Neuronal stem cell (in vitro differentiated cells): ENCODE measurements around the gene RDM1.

ENCODE experiments used
- DNase-seq: peaks from one replicate; pipeline ENCODE4 v3.0.0-alpha.2; 2013; ENCODE audit warnings: low spot score
- H2AFZ ChIP-seq: one replicate; pipeline ENCODE4 v1.6.1; 2013; ENCODE audit warnings: mild to moderate bottlenecking, low read length, inconsistent platforms
- H2AK5ac ChIP-seq: 2 replicates; pipeline ENCODE4 v1.6.1; 2013; ENCODE audit warnings: low read depth, mild to moderate bottlenecking, inconsistent platforms, low read length, moderate library complexity, mixed read lengths
- H2BK120ac ChIP-seq: 2 replicates; pipeline ENCODE4 v1.6.1; 2013; ENCODE audit warnings: low read depth, mild to moderate bottlenecking, inconsistent platforms, low read length, moderate library complexity, mixed read lengths
- H2BK12ac ChIP-seq: one replicate; pipeline ENCODE4 v1.6.1; 2013; ENCODE audit warnings: low read length, inconsistent platforms
- H2BK15ac ChIP-seq: 2 replicates; pipeline ENCODE4 v1.6.1; 2013; ENCODE audit warnings: mild to moderate bottlenecking, low read length, inconsistent platforms, mixed read lengths
- H2BK5ac ChIP-seq: one replicate; pipeline ENCODE4 v1.6.1; 2013; ENCODE audit warnings: inconsistent platforms, mild to moderate bottlenecking, low read length, moderate library complexity
- H3K14ac ChIP-seq: one replicate; pipeline ENCODE4 v1.6.1; 2013; ENCODE audit warnings: low read length, inconsistent platforms
- H3K18ac ChIP-seq: 2 replicates; pipeline ENCODE4 v1.6.1; 2013; ENCODE audit warnings: low read length, inconsistent platforms
- H3K23ac ChIP-seq: 2 replicates; pipeline ENCODE4 v1.6.1; 2013; ENCODE audit warnings: low read depth, mild to moderate bottlenecking, mixed read lengths, low read length, inconsistent platforms; ENCODE audit not compliant: poor library complexity
- H3K27ac ChIP-seq: replicated peaks from 3 replicates; pipeline ENCODE4 v1.5.1; 2013; ENCODE audit warnings: low read length, inconsistent platforms
- H3K27me3 ChIP-seq, 3 experiments: 2 replicates each; pipeline ENCODE4 v1.6.1; 2013; ENCODE audit warnings: low read length in 3 of 3, mild to moderate bottlenecking in 2 of 3, inconsistent platforms in 1 of 3, low read depth in 1 of 3, mixed read lengths in 1 of 3, moderate library complexity in 1 of 3; ENCODE audit not compliant: control insufficient read depth in 3 of 3, insufficient read depth in 3 of 3
- H3K36me3 ChIP-seq, 2 donors: replicated peaks in 1 of 2; 2 replicates each; pipeline ENCODE4 v1.6.1; 2013; ENCODE audit warnings: low read length in 2 of 2; ENCODE audit not compliant: control insufficient read depth in 2 of 2, insufficient read depth in 2 of 2
- H3K4ac ChIP-seq: 2 replicates; pipeline ENCODE4 v1.6.1; 2013; ENCODE audit warnings: inconsistent platforms, mild to moderate bottlenecking, low read length, moderate library complexity
- H3K4me1 ChIP-seq, 2 donors: 1 replicate in 1 of 2; 2 replicates in 1 of 2; pipeline ENCODE4 v1.6.1; 2013; ENCODE audit warnings: low read length in 2 of 2, low read depth in 1 of 2; ENCODE audit not compliant: control insufficient read depth in 2 of 2, insufficient read depth in 1 of 2
- H3K4me2 ChIP-seq: one replicate; pipeline ENCODE4 v1.6.1; 2013; ENCODE audit warnings: mild to moderate bottlenecking, low read length, inconsistent platforms; ENCODE audit not compliant: insufficient read depth, poor library complexity, severe bottlenecking
- H3K4me3 ChIP-seq, 2 donors: 2 replicates each; pipeline ENCODE4 v1.5.1; 2013; ENCODE audit warnings: low read length in 2 of 2, mild to moderate bottlenecking in 2 of 2, inconsistent platforms in 1 of 2, moderate library complexity in 1 of 2
- H3K79me1 ChIP-seq: one replicate; pipeline ENCODE4 v1.6.1; 2013; ENCODE audit warnings: low read depth, mild to moderate bottlenecking, inconsistent platforms, low read length, moderate library complexity
- H3K9ac ChIP-seq: one replicate; pipeline ENCODE4 v1.6.1; 2013; ENCODE audit warnings: mild to moderate bottlenecking, low read depth, low read length, inconsistent platforms; ENCODE audit not compliant: poor library complexity
- H3K9me3 ChIP-seq, 2 donors: replicated peaks in 1 of 2; 2 replicates each; pipeline versions ENCODE3 to v1.6.1; 2013; ENCODE audit warnings: low read length in 2 of 2, mild to moderate bottlenecking in 2 of 2, inconsistent platforms in 1 of 2, low read depth in 1 of 2, mixed read lengths in 1 of 2, moderate library complexity in 1 of 2; ENCODE audit not compliant: control insufficient read depth in 2 of 2, insufficient read depth in 1 of 2
- H4K8ac ChIP-seq: one replicate; pipeline ENCODE4 v1.6.1; 2013; ENCODE audit warnings: low read depth, mild to moderate bottlenecking, inconsistent platforms, low read length, moderate library complexity
- H4K91ac ChIP-seq: one replicate; pipeline ENCODE4 v1.6.1; 2013; ENCODE audit warnings: low read length, low read depth, mild to moderate bottlenecking, inconsistent platforms; ENCODE audit not compliant: poor library complexity
- WGBS, 2 donors: extraction: QIAGEN DNeasy Blood & Tissue Kit; methylation state at CpG; one replicate each; pipeline ENCODE4 v1.1.7; 2013; ENCODE audit warnings: missing lambda C conversion rate in 2 of 2, mixed read lengths in 1 of 2; ENCODE audit not compliant: insufficient read length in 2 of 2, insufficient replicate concordance in 1 of 2; ENCODE audit errors: extremely low coverage in 2 of 2; 5-methylcytosine and 5-hydroxymethylcytosine counted together

The RDM1 gene

DNA sequence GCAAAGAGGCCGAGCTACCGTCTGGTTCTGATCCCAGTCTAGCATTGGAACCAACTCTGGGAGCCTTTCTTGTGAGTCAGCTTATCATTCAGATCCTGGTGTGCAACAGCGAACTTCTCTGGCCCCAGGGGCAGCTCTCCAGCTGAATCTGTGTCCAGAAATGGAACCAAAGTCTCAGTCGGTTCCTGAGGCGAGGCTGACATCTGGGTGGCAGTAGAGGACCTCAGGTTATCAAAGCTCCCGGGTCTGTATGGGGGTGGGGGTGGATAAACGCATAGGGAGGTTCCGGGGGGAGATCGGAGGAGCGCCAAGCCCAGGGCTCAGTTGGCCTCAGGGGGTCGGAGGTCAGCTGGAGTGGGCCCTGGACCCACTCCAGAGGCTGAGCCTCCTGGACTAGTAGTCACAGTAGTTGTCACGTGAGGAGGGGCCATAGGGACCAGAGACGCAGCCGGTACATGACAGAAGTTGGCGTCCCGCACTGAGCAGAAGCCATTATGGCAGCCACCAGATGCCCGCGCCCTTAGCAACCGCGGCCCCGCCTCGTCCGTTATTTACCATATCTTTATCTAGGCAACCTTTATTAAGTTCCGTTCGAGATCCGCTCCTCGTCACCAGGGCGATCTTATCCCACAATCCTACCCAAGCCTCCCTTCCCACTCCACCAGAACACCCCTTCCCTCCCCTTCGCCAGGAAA lies 12.9 kb downstream of the RDM1 start:
- no CpG with 5 or more reads among the region's 29 CpGs for WGBS, 2 donors
- no peak overlapping the region for H3K9ac ChIP-seq

DNA sequence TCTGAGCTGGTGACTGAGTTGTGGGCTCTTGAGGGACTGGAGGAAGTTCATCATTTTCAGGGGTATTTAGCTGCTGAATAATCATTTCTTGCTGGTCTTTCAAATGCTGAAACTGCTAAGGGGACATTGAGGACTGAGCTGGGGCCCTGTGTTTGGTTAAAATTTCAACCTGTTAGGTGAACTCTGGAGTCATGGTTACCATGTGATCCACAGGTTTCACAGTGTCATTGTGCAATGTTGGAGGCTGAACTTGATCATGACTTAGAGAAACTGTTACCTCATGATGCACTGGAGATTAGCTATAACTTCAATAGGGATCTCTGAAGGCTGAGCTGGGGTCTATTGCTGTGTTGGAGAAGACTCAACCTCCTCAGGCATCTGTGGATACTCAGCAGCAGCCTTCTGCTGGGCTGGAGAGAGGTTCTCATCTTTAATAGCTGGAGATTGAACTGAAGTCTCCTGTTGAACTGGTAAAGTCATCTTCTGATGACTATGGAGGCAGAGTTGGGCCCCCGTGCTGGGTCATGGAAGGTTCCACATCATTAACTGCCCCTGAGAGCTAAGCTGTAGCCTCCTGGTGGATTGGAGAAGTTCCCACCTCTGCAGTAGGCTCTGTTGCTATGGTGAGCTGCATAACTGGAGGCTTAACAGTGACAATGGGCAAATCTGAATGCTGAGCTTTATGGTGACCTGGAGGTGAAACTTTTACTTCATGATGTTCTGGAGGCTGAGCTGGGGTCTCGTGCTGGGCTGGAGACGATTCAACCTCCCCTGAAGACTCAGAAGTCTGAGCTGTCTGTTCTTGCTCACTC lies 15.2 kb downstream of the RDM1 start:
- no peak overlapping the region for H3K27ac ChIP-seq
- H2AK5ac ChIP-seq: no peak overlapping the region
- H3K4ac ChIP-seq: no peak overlapping the region
- H2BK120ac ChIP-seq: no peak overlapping the region
- no peak overlapping the region for H3K4me3 ChIP-seq
- H3K23ac ChIP-seq: no peak overlapping the region
- no peak overlapping the region for H2BK15ac ChIP-seq
- H3K4me2 ChIP-seq: no peak overlapping the region
- H2BK12ac ChIP-seq: no peak overlapping the region
- H3K14ac ChIP-seq: no peak overlapping the region
- no peak overlapping the region for H3K18ac ChIP-seq
- no peaks in the 10 kb centered on the region for H3K27me3 ChIP-seq
- no peak overlapping the region for H4K8ac ChIP-seq
- peaks cover 0 to 4% of the 10 kb centered on the region in 2 donors for H3K36me3 ChIP-seq
- H3K4me1 ChIP-seq: no peaks in the 10 kb centered on the region
- H2BK5ac ChIP-seq: no peak overlapping the region
- no peak for DNase-seq
- no peaks in the 10 kb centered on the region for H3K79me1 ChIP-seq
- WGBS, 2 donors: no CpG with 5 or more reads among the region's 3 CpGs
- H4K91ac ChIP-seq: no peak overlapping the region
- peaks cover 0 to 4% of the 10 kb centered on the region in 2 donors for H3K9me3 ChIP-seq
- no peak overlapping the region for H3K9ac ChIP-seq
- H2AFZ ChIP-seq: no peak overlapping the region

More for the DNA sequence above, 12.9 kb downstream of the RDM1 start:
- Histone ChIP-seq H3K14ac (no peak overlapping the region), H2AFZ (no peak overlapping the region), H2BK12ac (no peak overlapping the region), H3K79me1 (no peaks in the 10 kb centered on the region), H3K4ac (no peak overlapping the region), H3K4me2 (no peak overlapping the region), H2BK120ac (no peak overlapping the region), H3K4me3 (no peak overlapping the region), H2AK5ac (no peak overlapping the region), H3K36me3 (peaks cover 4 to 6% of the 10 kb centered on the region in 2 donors), H3K23ac (peak overlapping the region; percentile 13), H2BK15ac (no peak overlapping the region), H3K9me3 (peaks cover 0 to 4% of the 10 kb centered on the region in 2 donors), H2BK5ac (no peak overlapping the region), H3K18ac (no peak overlapping the region), H3K27me3 (no peaks in the 10 kb centered on the region), H4K91ac (no peak overlapping the region), H3K27ac (no peak overlapping the region), H4K8ac (no peak overlapping the region), H3K4me1 (no peaks in the 10 kb centered on the region)
- no peak for DNase-seq

DNA sequence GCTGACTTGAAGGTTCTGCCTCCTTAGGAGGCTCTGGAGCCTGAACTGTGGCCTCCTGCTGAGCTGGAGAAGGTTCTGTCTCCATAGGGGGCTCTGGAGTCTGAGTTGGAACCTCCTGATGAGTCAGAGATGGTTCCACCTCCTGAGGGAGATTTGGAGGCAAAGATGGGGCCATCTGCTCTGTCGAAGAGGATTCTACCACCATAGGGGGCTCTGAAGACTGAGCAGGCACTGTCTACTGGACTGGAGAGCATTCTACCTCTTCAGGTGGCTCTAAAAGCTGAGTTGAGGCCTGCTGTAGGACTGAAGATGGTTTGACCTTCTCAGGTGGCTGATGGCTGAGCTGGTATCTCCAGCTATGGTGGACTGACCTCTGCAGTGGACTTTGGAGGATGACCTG lies 16.2 kb downstream of the RDM1 start:
- Histone ChIP-seq H3K23ac (no peak overlapping the region), H2BK120ac (no peak overlapping the region), H3K27me3 (no peaks in the 10 kb centered on the region), H3K9ac (no peak overlapping the region), H4K91ac (no peak overlapping the region), H2BK5ac (no peak overlapping the region), H3K4ac (no peak overlapping the region), H2AFZ (no peak overlapping the region), H4K8ac (no peak overlapping the region), H3K4me2 (no peak overlapping the region), H3K4me3 (no peak overlapping the region), H3K79me1 (no peaks in the 10 kb centered on the region), H3K27ac (no peak overlapping the region), H3K18ac (no peak overlapping the region), H2BK12ac (no peak overlapping the region), H3K14ac (no peak overlapping the region), H2BK15ac (no peak overlapping the region), H3K4me1 (no peaks in the 10 kb centered on the region), H2AK5ac (no peak overlapping the region), H3K9me3 (peaks cover 0 to 7% of the 10 kb centered on the region in 2 donors), H3K36me3 (peaks cover 0 to 3% of the 10 kb centered on the region in 2 donors)
- no CpG with 5 or more reads among the region's 1 CpG for WGBS, 2 donors
- DNase-seq: no peak

DNA sequence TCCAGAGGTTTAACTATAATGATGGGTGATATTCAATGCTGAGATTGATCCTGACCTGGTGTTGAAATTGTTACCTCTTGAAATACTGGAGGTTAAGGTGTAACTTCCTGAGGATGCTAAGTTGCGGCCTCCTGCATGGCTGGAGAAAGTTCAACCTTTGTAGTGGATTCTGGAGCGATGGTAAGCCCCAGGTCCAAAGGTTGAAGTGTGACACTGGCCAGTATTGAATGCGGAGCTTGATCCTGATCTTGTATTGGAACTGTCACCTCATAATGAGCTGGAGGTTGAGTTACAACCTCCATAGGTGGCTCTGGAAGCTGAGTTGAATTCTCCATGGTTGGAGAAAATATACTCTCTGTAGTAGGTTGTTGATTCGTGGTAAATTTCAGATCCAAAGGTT lies 17.0 kb downstream of the RDM1 start:
- no peak overlapping the region for H4K8ac ChIP-seq
- no peak overlapping the region for H3K4ac ChIP-seq
- peaks cover 0 to 3% of the 10 kb centered on the region in 2 donors for H3K36me3 ChIP-seq
- no peak overlapping the region for H2AK5ac ChIP-seq
- no peak overlapping the region for H3K4me2 ChIP-seq
- H3K14ac ChIP-seq: no peak overlapping the region
- H2BK120ac ChIP-seq: no peak overlapping the region
- H3K27me3 ChIP-seq: no peaks in the 10 kb centered on the region
- no peak overlapping the region for H3K18ac ChIP-seq
- H3K4me1 ChIP-seq: no peaks in the 10 kb centered on the region
- no peak overlapping the region for H3K23ac ChIP-seq
- no peak overlapping the region for H2BK12ac ChIP-seq
- H3K4me3 ChIP-seq: no peak overlapping the region
- H2BK5ac ChIP-seq: no peak overlapping the region
- no peak overlapping the region for H2AFZ ChIP-seq
- H3K79me1 ChIP-seq: no peaks in the 10 kb centered on the region
- DNase-seq: no peak
- no peak overlapping the region for H3K27ac ChIP-seq
- H4K91ac ChIP-seq: no peak overlapping the region
- H2BK15ac ChIP-seq: no peak overlapping the region
- H3K9me3 ChIP-seq: peaks cover 0 to 7% of the 10 kb centered on the region in 2 donors
- WGBS, 2 donors: no CpG with 5 or more reads among the region's 4 CpGs
- no peak overlapping the region for H3K9ac ChIP-seq
